Psoas muscle (tissue), 8 donors: ENCODE results near the gene KCNN1. TPM values are rescaled to one million over a fixed set of nuclear protein-coding genes. Genes with fewer than 3 reads are reported as not detected.
A peak's percentile ranks its signal among the peaks of the same experiment; 100 is the strongest.

ENCODE experiments used
- ATAC-seq, 4 donors: fragments of 200-7000 bp; cut with Tn5 transposase; one replicate each; pipeline ENCODE4 v1.9.1; 2020; ENCODE audit warnings: moderate library complexity in 3 of 4, mild to moderate bottlenecking in 2 of 4
- DNase-seq, 2 donors: peaks; one replicate each; pipeline ENCODE4 v3.0.0-alpha.2; 2020
- H3K27ac ChIP-seq: fragments of 200-600 bp; one replicate; pipeline ENCODE4 v1.8.0; 2022
- H3K27me3 ChIP-seq, 3 donors: fragments of 200-600 bp in 1 of 3; one replicate each; pipeline versions ENCODE4 v1.6.1 to v1.8.0; 2013 to 2022; ENCODE audit warnings: low read length in 2 of 3, mild to moderate bottlenecking in 2 of 3, moderate library complexity in 1 of 3; ENCODE audit not compliant: insufficient read depth in 3 of 3
- H3K36me3 ChIP-seq, 2 donors: fragments of 200-600 bp in 1 of 2; one replicate each; pipeline versions ENCODE4 v1.6.1 to v1.8.0; 2013 to 2022; ENCODE audit warnings: low read depth in 1 of 2, mild to moderate bottlenecking in 1 of 2, moderate library complexity in 1 of 2; ENCODE audit not compliant: insufficient read depth in 1 of 2
- H3K4me1 ChIP-seq: fragments of 200-600 bp; one replicate; pipeline ENCODE4 v1.8.0; 2022
- H3K4me3 ChIP-seq: fragments of 200-600 bp; one replicate; pipeline ENCODE4 v1.8.0; 2022; ENCODE audit warnings: mild to moderate bottlenecking
- H3K9me3 ChIP-seq: fragments of 200-600 bp; one replicate; pipeline ENCODE4 v1.8.0; 2022
- CTCF ChIP-seq: fragments of 200-600 bp; IDR thresholded peaks from one replicate; pipeline ENCODE4 v1.8.0; 2022; ENCODE audit warnings: antibody characterized with exemption
- WGBS, 3 donors: extraction: QIAGEN DNeasy Blood & Tissue Kit; methylation state at CpG; one replicate each; pipeline versions ENCODE4 v1.1.6 to v1.1.7; 2013; 5-methylcytosine and 5-hydroxymethylcytosine counted together
- intact Hi-C, 2 donors: fragments of 100-400 bp; cut with DNase I; formaldehyde crosslinking; loops; one replicate each; pipeline versions ENCODE4 v1.11.0 to v1.14.2; 2022
- polyA plus RNA-seq, 3 donors: library from polyadenylated mRNA; stranded (reverse); fragments of 200-250 nt; gene quantifications; one replicate each; pipeline ENCODE4 v1.2.3, GENCODE V29; 2013
- total RNA-seq, 4 donors: library from RNA; stranded (reverse); fragmentation: NEBNext Ultra II Directional in 2 of 4; extraction: Animal tissue kit (Norgen Biotek cat#: 25700) in 2 of 4; gene quantifications; one replicate each; pipeline versions ENCODE4 v1.2.1 to v1.2.4, GENCODE V29; 2021 to 2023
- donor health status: healthy with polysubstance abuse.
- donor health status: DM: no; HTN: no; CAD: no; lungs with moderate emphysema.
- donor health status: Bipolar disorder and iron deficiency.
- donor health status: healthy.
- donor health status: DM: yes; HTN: yes; CAD: no.
- donor health status: DM: no; HTN: no; CAD: no.
- donor health status: DM: no; HTN: no; CAD: no.
- donor health status: DM: yes; HTN: yes; CAD: no.

The KCNN1 gene
- total and polyA plus RNA-seq, 7 donors: 0.01 to 0.06 TPM; not detected in 5

GRCh38 chr19:17999684-18000479 is 33.0 kb downstream of the KCNN1 start:
- ATAC-seq (no peak), DNase-seq (no peak)
- 83 to 87% (median 83%) methylated on average over 21 of the region's 21 CpGs for WGBS, 3 donors
- Histone ChIP-seq H3K9me3 (no peaks in the 10 kb centered on the region), H3K4me3 (no peak overlapping the region), H3K4me1 (no peaks in the 10 kb centered on the region), H3K27ac (peak overlapping the region; percentile 69), H3K36me3 (no peaks in the 10 kb centered on the region), H3K27me3 (peaks cover 0 to 19% (median 0%) of the 10 kb centered on the region in 3 donors)
- intact Hi-C loops: loop anchor here (5.0 to 10.0 kb wide), 3 partner anchors 133 to 155 kb away; partner anchors contain the start of genes PIK3R2 (in 1 of the 2) and RPL18A (in 1 of the 2)
- no peak for TF ChIP-seq CTCF

- Histone ChIP-seq H3K36me3 (no peaks in the 10 kb centered on the region), H3K4me1 (no peaks in the 10 kb centered on the region), H3K4me3 (peak overlapping the region; percentile 73), H3K27me3 (peaks cover 0 to 19% (median 0%) of the 10 kb centered on the region in 3 donors), H3K27ac (peak overlapping the region; percentile 69), H3K9me3 (no peaks in the 10 kb centered on the region)
- DNase-seq (no peak), ATAC-seq (no peak)
- intact Hi-C loops: loop anchor here in 1 of 2 donors (10.0 kb wide), 1 partner anchor 154 kb away; the partner anchor contains the start of gene PIK3R2
- TF ChIP-seq CTCF: no peak
- 29 to 41% (median 35%) methylated on average over 15 to 17 of the region's 17 CpGs for WGBS, 3 donors
These were observed 33.6 kb downstream of the KCNN1 start for GRCh38 chr19:18000480-18000914.

GRCh38 chr19:18000915-18001776 is 34.2 kb downstream of the KCNN1 start:
- Histone ChIP-seq H3K27ac (peak overlapping the region; percentile 69), H3K27me3 (peaks cover 0 to 19% (median 0%) of the 10 kb centered on the region in 3 donors), H3K9me3 (no peaks in the 10 kb centered on the region), H3K36me3 (no peaks in the 10 kb centered on the region), H3K4me3 (peak overlapping the region; percentile 73), H3K4me1 (no peaks in the 10 kb centered on the region)
- TF ChIP-seq CTCF: no peak
- DNase-seq: peak; percentile 92
- intact Hi-C loops: loop anchor here in 1 of 2 donors (10.0 kb wide), 1 partner anchor 154 kb away; the partner anchor contains the start of gene PIK3R2
- peak; percentile 52 to 76 (median 68) for ATAC-seq
- whole genome bisulfite sequencing, 3 donors: 0 to 1% (median 1%) methylated on average over 67 to 105 of the region's 105 CpGs

GRCh38 chr19:18001777-18002345 is 35.0 kb downstream of the KCNN1 start:
- Histone ChIP-seq H3K4me1 (peaks cover 3% of the 10 kb centered on the region), H3K36me3 (no peaks in the 10 kb centered on the region), H3K9me3 (no peaks in the 10 kb centered on the region), H3K27ac (peak overlapping the region; percentile 69), H3K4me3 (peak overlapping the region; percentile 73), H3K27me3 (peaks cover 0 to 19% (median 0%) of the 10 kb centered on the region in 3 donors)
- WGBS, 3 donors: 36 to 40% (median 39%) methylated on average over 15 of the region's 15 CpGs
- no peak for TF ChIP-seq CTCF
- ATAC-seq: no peak
- DNase-seq: peak in 1 of 2 donors; percentile 21
- intact Hi-C loops: loop anchor here in 1 of 2 donors (10.0 kb wide), 1 partner anchor 153 kb away; the partner anchor contains the start of gene PIK3R2
